Brain microvascular endothelial cell (primary cell): Measurements from ENCODE around the gene GOLGA6D.
"Not testable (repeated sequence)": the region's sequence is repeated elsewhere in the genome, so short reads cannot be mapped to it uniquely, and the experiment has no call there.

Experiments
- DNase-seq: peaks from one replicate; pipeline ENCODE4 v3.0.0-alpha.2; 2020
- H3K27ac ChIP-seq: fragments of 250-450 bp; sonication (Bioruptor Pico); 2 replicates; pipeline ENCODE4 v1.5.1; 2020; ENCODE audit warnings: mild to moderate bottlenecking, moderate library complexity
- H3K27me3 ChIP-seq: fragments of 250-450 bp; sonication (Bioruptor Pico); replicated peaks from 2 replicates; pipeline ENCODE4 v1.5.1; 2020; ENCODE audit warnings: mild to moderate bottlenecking
- H3K36me3 ChIP-seq: fragments of 250-450 bp; sonication (Bioruptor Pico); replicated peaks from 2 replicates; pipeline ENCODE4 v1.5.1; 2020; ENCODE audit warnings: mild to moderate bottlenecking
- H3K4me3 ChIP-seq: 2 replicates; pipeline ENCODE4 v1.5.1; 2011; ENCODE audit warnings: low read depth, mild to moderate bottlenecking, control low read depth, low read length, moderate library complexity
- CTCF ChIP-seq: IDR thresholded peaks from 2 replicates; pipeline ENCODE4 v1.5.1; 2011; ENCODE audit warnings: low read depth, mild to moderate bottlenecking, moderate library complexity, low read length, control low read depth, inconsistent platforms; ENCODE audit errors: missing control alignments
- in situ Hi-C: cut with HindIII; loops from 2 replicates; pipeline ENCODE4 v1.10.0; 2017; ENCODE audit warnings: low sequenced_read_pairs, low pct_ligation_motif_present

Gene GOLGA6D

GRCh38 chr15:75327491-75327890 lies 44.9 kb downstream of the GOLGA6D start:
- no peaks in the 10 kb centered on the region for H3K27me3 ChIP-seq

DNA sequence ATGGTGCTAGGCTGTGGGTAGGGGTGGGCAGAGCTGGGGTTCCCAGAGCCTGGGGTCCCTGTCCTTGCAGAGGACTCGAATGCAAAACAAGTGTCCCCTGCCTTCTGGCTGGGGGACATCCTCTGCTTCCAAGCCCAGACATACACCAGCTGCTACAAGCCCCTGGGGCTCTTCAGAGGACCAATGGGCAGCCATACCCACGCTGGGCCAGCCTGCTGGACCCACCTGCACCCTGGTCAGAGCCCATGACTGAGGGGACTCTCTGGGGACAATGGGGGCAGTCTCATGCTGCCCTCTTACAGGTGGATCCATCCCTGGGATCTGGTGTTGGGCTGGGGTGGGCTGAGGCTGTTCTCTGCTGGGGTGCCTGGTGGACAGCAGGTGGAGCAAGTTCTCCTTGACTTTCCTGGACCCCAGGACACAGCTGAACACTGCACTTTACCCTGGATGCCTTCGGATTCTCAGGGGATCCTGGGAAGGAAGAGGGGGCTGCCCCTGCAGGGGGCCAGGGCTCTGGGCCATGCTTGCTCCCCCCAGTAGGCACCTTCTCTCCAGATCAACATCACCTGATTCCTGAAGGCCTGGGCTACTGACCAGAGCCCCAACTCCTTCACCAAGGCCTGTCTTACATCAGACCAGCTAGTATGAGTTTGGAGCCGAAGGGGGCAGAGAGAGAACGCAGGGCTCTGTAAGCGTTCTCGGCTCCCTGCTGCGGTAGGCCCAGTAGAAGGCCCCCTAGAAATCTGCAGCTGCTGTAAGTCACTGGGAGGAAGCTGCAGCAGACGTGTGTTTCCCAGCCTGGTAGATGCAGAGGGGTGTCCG lies 46.1 kb downstream of the GOLGA6D start:
- no peak for DNase-seq
- in situ Hi-C loops: no loop called here
- Histone ChIP-seq H3K36me3 (no peaks in the 10 kb centered on the region), H3K4me3 (no peak overlapping the region), H3K27me3 (no peaks in the 10 kb centered on the region), H3K27ac (no peak overlapping the region)
- no peak for TF ChIP-seq CTCF

More at GRCh38 chr15:75327491-75327890, 44.9 kb downstream of the GOLGA6D start:
- TF ChIP-seq CTCF: no peak
- no peak for DNase-seq
- H3K4me3 ChIP-seq: no peak overlapping the region
- in situ Hi-C loops: no loop called here
- no peaks in the 10 kb centered on the region for H3K36me3 ChIP-seq
- H3K27ac ChIP-seq: no peak overlapping the region

DNA sequence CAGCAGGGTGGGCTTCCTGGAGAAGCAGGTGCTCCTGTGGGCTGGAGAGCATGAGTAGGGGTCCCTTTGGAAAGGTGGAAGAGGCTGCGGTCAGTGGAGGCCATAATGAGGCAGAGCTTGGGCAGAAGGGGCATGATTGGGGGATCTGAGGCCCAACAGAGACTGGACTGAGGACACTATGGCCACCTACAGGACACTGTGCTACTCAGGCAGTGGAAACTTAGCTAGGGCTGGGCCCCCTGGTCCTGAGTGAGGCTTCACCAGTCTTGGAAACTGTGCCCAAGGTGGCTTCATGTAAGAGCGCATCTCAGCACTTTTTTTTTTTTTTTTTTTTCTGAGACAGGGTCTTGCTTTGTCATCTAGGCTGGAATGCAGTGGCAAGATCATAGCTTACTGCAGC lies 46.9 kb downstream of the GOLGA6D start:
- no peak for DNase-seq
- in situ Hi-C loops: no loop called here
- Histone ChIP-seq H3K27ac (no peak overlapping the region), H3K4me3 (no peak overlapping the region), H3K36me3 (no peaks in the 10 kb centered on the region), H3K27me3 (no peaks in the 10 kb centered on the region)
- no peak for TF ChIP-seq CTCF

DNA sequence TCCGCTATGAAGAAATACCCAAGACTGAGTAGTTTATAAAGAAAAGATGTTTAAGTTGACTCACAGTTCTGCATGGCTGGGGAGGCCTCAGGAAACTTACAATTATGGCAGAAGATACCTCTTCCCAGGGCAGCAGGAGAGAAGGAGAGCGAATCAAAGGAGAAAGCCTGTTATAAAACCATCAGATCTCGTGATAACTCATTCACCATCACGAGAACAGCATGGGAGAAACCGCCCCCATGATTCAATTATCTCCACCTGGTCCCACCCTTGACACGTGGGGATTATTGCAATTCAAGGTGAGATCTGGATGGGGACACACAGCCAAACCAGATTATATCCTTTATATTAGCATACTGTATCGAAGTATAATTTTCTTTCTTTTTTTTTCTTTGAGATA lies 49.5 kb downstream of the GOLGA6D start:
- H3K27me3 ChIP-seq, H3K27ac ChIP-seq, H3K36me3 ChIP-seq, H3K4me3 ChIP-seq, in situ Hi-C loops, DNase-seq: not testable (repeated sequence)

- H3K27ac ChIP-seq, H3K36me3 ChIP-seq, H3K4me3 ChIP-seq, in situ Hi-C loops, H3K27me3 ChIP-seq, DNase-seq: not testable (repeated sequence)
Measured at GRCh38 chr15:75333654-75334419, 51.2 kb downstream of the GOLGA6D start.

- H3K27ac ChIP-seq: peak overlapping the region; percentile 49
- in situ Hi-C loops: no loop called here
- peaks cover 1% of the 10 kb centered on the region for H3K36me3 ChIP-seq
- TF ChIP-seq CTCF: no peak
- H3K4me3 ChIP-seq: peak overlapping the region; percentile 74
- DNase-seq: no peak
- H3K27me3 ChIP-seq: no peaks in the 10 kb centered on the region
Measured at GRCh38 chr15:75335313-75335704, 52.7 kb downstream of the GOLGA6D start.
